H1 (cell line): Measurements from ENCODE around the gene ARMC9. TPM values are rescaled to one million over a fixed set of nuclear protein-coding genes. Genes with fewer than 3 reads are reported as not detected.

ENCODE experiments used
- CTCF ChIA-PET: fragments of 300-600 bp; sonication (Branson Sonifier 250); formaldehyde crosslinking; loops from one replicate; lab custom pipeline; 2021; ENCODE audit not compliant: partially characterized antibody; lab: Charles Lee
- POLR2A ChIA-PET: fragments of 300-600 bp; sonication (Branson Sonifier 250); formaldehyde crosslinking; loops from one replicate; lab custom pipeline; 2021; ENCODE audit warnings: inconsistent platforms; ENCODE audit not compliant: partially characterized antibody; lab: Charles Lee
- DNase-seq, 2 experiments: peaks; one replicate each; pipeline versions ENCODE4 v3.0.0 to v3.0.0-alpha.2; 2010 to 2022; ENCODE audit warnings: low spot score in 2 of 2, low read depth in 1 of 2, mixed read lengths in 1 of 2
- FAIRE-seq: peaks from 2 replicates; lab custom pipeline; 2011; peaks lifted over from hg19 to GRCh38; lab: Jason Lieb, UNC
- H2AFZ ChIP-seq: 2 replicates; pipeline ENCODE4 v1.8.1; 2012; ENCODE audit warnings: low read length, inconsistent platforms
- H2AK5ac ChIP-seq: 2 replicates; pipeline ENCODE4 v1.6.1; 2013; ENCODE audit warnings: low read depth, low read length
- H2BK120ac ChIP-seq: replicated peaks from 2 replicates; pipeline ENCODE3; 2013; ENCODE audit warnings: low read depth, low read length, inconsistent platforms
- H2BK12ac ChIP-seq: 2 replicates; pipeline ENCODE4 v1.6.1; 2013; ENCODE audit warnings: low read depth, low read length
- H2BK15ac ChIP-seq: 2 replicates; pipeline ENCODE4 v1.6.1; 2013; ENCODE audit warnings: low read length
- H2BK20ac ChIP-seq: 2 replicates; pipeline ENCODE4 v1.6.1; 2013; ENCODE audit warnings: low read length
- H2BK5ac ChIP-seq: 2 replicates; pipeline ENCODE4 v1.6.1; 2013; ENCODE audit warnings: low read depth, low read length
- H3K14ac ChIP-seq: 2 replicates; pipeline ENCODE4 v1.6.1; 2013; ENCODE audit warnings: inconsistent platforms; ENCODE audit not compliant: insufficient read length
- H3K18ac ChIP-seq: 2 replicates; pipeline ENCODE4 v1.6.1; 2013; ENCODE audit warnings: low read length; ENCODE audit errors: extremely low read depth
- H3K23ac ChIP-seq: 2 replicates; pipeline ENCODE4 v1.6.1; 2013; ENCODE audit warnings: inconsistent platforms; ENCODE audit not compliant: insufficient read length
- H3K23me2 ChIP-seq: 2 replicates; pipeline ENCODE4 v1.6.1; 2013; ENCODE audit warnings: low read depth, low read length
- H3K27ac ChIP-seq: 2 replicates; pipeline ENCODE4 v1.6.1; 2011; ENCODE audit warnings: low read depth, low read length, inconsistent platforms
- H3K27me3 ChIP-seq, 4 experiments: replicated peaks in 1 of 4; 1 replicate in 1 of 4; 2 replicates in 3 of 4; pipeline versions ENCODE4 v1.6.1 to v1.8.1; 2011 to 2013; ENCODE audit warnings: low read length in 3 of 4, mild to moderate bottlenecking in 3 of 4, inconsistent platforms in 2 of 4, mixed read lengths in 2 of 4, moderate library complexity in 1 of 4; ENCODE audit not compliant: control insufficient read depth in 3 of 4, insufficient read depth in 3 of 4; ENCODE audit errors: extremely low read depth in 1 of 4
- H3K36me3 ChIP-seq, 4 experiments: 2 replicates each; pipeline versions ENCODE4 v1.6.1 to v1.8.1; 2011 to 2013; ENCODE audit warnings: mild to moderate bottlenecking in 4 of 4, low read length in 3 of 4, moderate library complexity in 2 of 4, control low read depth in 1 of 4, inconsistent platforms in 1 of 4; ENCODE audit not compliant: insufficient read depth in 4 of 4, control insufficient read depth in 2 of 4
- H3K4ac ChIP-seq: replicated peaks from 2 replicates; pipeline ENCODE3; 2013; ENCODE audit warnings: low read length, low read depth, mixed read lengths, inconsistent platforms; ENCODE audit not compliant: insufficient read length
- H3K4me1 ChIP-seq, 4 experiments: replicated peaks in 1 of 4; 1 replicate in 1 of 4; 2 replicates in 3 of 4; pipeline versions ENCODE4 v1.6.1 to v1.8.1; 2011 to 2013; ENCODE audit warnings: low read length in 3 of 4, inconsistent platforms in 2 of 4, mixed read lengths in 1 of 4; ENCODE audit not compliant: insufficient read depth in 4 of 4, control insufficient read depth in 3 of 4
- H3K4me2 ChIP-seq, 2 experiments: 2 replicates each; pipeline versions ENCODE4 v1.6.1 to v1.8.1; 2011 to 2013; ENCODE audit warnings: low read depth in 2 of 2, low read length in 2 of 2, control low read depth in 1 of 2, inconsistent platforms in 1 of 2, mild to moderate bottlenecking in 1 of 2; ENCODE audit not compliant: insufficient read depth in 1 of 2
- H3K4me3 ChIP-seq, 4 experiments: fragments of 200-600, 300-600 bp in 1 of 4; sonication (generic), shearing (Covaris generic), sonication (Bioruptor Twin) in 1 of 4; 2 replicates each; pipeline versions ENCODE4 v1.5.1 to v1.8.1; 2011 to 2016; ENCODE audit warnings: low read length in 4 of 4, low read depth in 3 of 4, control low read depth in 2 of 4, inconsistent platforms in 2 of 4, mild to moderate bottlenecking in 2 of 4, mixed read lengths in 1 of 4, moderate library complexity in 1 of 4; ENCODE audit not compliant: insufficient read depth in 2 of 4; ENCODE audit errors: extremely low read depth in 1 of 4
- H3K56ac ChIP-seq: replicated peaks from 2 replicates; pipeline ENCODE3; 2013; ENCODE audit warnings: low read depth, mild to moderate bottlenecking, mixed read lengths, low read length, inconsistent platforms; ENCODE audit not compliant: insufficient read length
- H3K79me1 ChIP-seq: 2 replicates; pipeline ENCODE4 v1.6.1; 2013; ENCODE audit warnings: low read depth, low read length, control low read depth
- H3K79me2 ChIP-seq, 2 experiments: 2 replicates each; pipeline versions ENCODE4 v1.6.1 to v1.8.1; 2012 to 2013; ENCODE audit warnings: low read length in 2 of 2, mild to moderate bottlenecking in 2 of 2, inconsistent platforms in 1 of 2; ENCODE audit not compliant: insufficient read depth in 2 of 2, control insufficient read depth in 1 of 2
- H3K9ac ChIP-seq, 4 experiments: replicated peaks in 1 of 4; 1 replicate in 1 of 4; 2 replicates in 3 of 4; pipeline versions ENCODE4 v1.6.1 to v1.8.1; 2011 to 2013; ENCODE audit warnings: low read depth in 3 of 4, low read length in 3 of 4, control low read depth in 2 of 4, mild to moderate bottlenecking in 2 of 4, moderate library complexity in 2 of 4, inconsistent platforms in 1 of 4; ENCODE audit errors: extremely low read depth in 1 of 4
- H3K9me3 ChIP-seq, 2 experiments: 2 replicates each; pipeline versions ENCODE4 v1.6.1 to v1.8.1; 2012 to 2013; ENCODE audit warnings: mild to moderate bottlenecking in 2 of 2, moderate library complexity in 2 of 2, control low read depth in 1 of 2, inconsistent platforms in 1 of 2, low read depth in 1 of 2, low read length in 1 of 2, mixed read lengths in 1 of 2; ENCODE audit not compliant: insufficient read depth in 2 of 2
- H4K20me1 ChIP-seq, 2 experiments: replicated peaks in 1 of 2; 2 replicates each; pipeline versions ENCODE3 to v1.8.1; 2011 to 2013; ENCODE audit warnings: inconsistent platforms in 2 of 2, low read length in 2 of 2, mild to moderate bottlenecking in 1 of 2; ENCODE audit not compliant: insufficient read depth in 2 of 2, control insufficient read depth in 1 of 2
- H4K5ac ChIP-seq: 2 replicates; pipeline ENCODE4 v1.6.1; 2013; ENCODE audit warnings: low read length, low read depth, mixed read lengths, inconsistent platforms; ENCODE audit not compliant: insufficient read length
- H4K8ac ChIP-seq: 2 replicates; pipeline ENCODE4 v1.8.0; 2013; ENCODE audit warnings: mild to moderate bottlenecking, moderate library complexity, low read length, inconsistent platforms; ENCODE audit not compliant: insufficient read depth; ENCODE audit errors: extremely low read depth
- H4K91ac ChIP-seq: replicated peaks from 2 replicates; pipeline ENCODE3; 2013; ENCODE audit warnings: low read length, mixed read lengths, inconsistent platforms; ENCODE audit not compliant: insufficient read length
- CBX8 ChIP-seq: fragments of 300-800, 300-1000 bp; sonication (generic); IDR thresholded peaks from 2 replicates; pipeline ENCODE4 v1.7.1; 2016; ENCODE audit warnings: low read depth, low read length, borderline replicate concordance
- EP300 ChIP-seq, 2 experiments: IDR thresholded peaks; 1 replicate in 1 of 2; 2 replicates in 1 of 2; pipeline ENCODE4 v1.6.1; 2011 to 2012; ENCODE audit warnings: low read depth in 2 of 2, low read length in 2 of 2, mild to moderate bottlenecking in 2 of 2, borderline replicate concordance in 1 of 2, inconsistent platforms in 1 of 2, moderate library complexity in 1 of 2
- EZH2 ChIP-seq: fragments of 200-600 bp; sonication (generic); IDR thresholded peaks from 2 replicates; pipeline ENCODE4 v1.7.1; 2012; ENCODE audit warnings: low read depth, mild to moderate bottlenecking, moderate library complexity, low read length, inconsistent platforms; ENCODE audit not compliant: severe bottlenecking
- HDAC2 ChIP-seq, 2 experiments: fragments of 300-600 bp in 1 of 2; sonication (generic) in 1 of 2; IDR thresholded peaks; 2 replicates each; pipeline ENCODE4 v1.6.1; 2011 to 2012; ENCODE audit warnings: low read depth in 2 of 2, low read length in 2 of 2, mild to moderate bottlenecking in 2 of 2, moderate library complexity in 2 of 2, borderline replicate concordance in 1 of 2, inconsistent platforms in 1 of 2
- MAX ChIP-seq: IDR thresholded peaks from 2 replicates; pipeline ENCODE4 v1.6.1; 2012; ENCODE audit warnings: inconsistent platforms
- PHF8 ChIP-seq: fragments of 200-600 bp; sonication (generic); conservative IDR thresholded peaks from 2 replicates; pipeline ENCODE4 v1.7.1; 2012; ENCODE audit warnings: low read depth, mild to moderate bottlenecking, inconsistent platforms, low read length, moderate library complexity
- RAD21 ChIP-seq, 2 experiments: IDR thresholded peaks in 1 of 2; conservative IDR thresholded peaks in 1 of 2; 2 replicates each; pipeline ENCODE4 v1.6.1; 2011; ENCODE audit warnings: low read depth in 2 of 2, low read length in 2 of 2, improper control_type of control experiment in 1 of 2, inconsistent platforms in 1 of 2, mild to moderate bottlenecking in 1 of 2, moderate library complexity in 1 of 2
- SP2 ChIP-seq: IDR thresholded peaks from 2 replicates; pipeline ENCODE4 v1.6.1; 2012; ENCODE audit warnings: mild to moderate bottlenecking, low read length, inconsistent platforms
- TAF7 ChIP-seq: optimal IDR thresholded peaks from 2 replicates; pipeline ENCODE3; 2011; ENCODE audit warnings: low read depth, mild to moderate bottlenecking, inconsistent platforms, low read length, moderate library complexity, borderline replicate concordance
- WGBS, 2 experiments: shearing (Covaris generic) in 1 of 2; methylation state at CpG; one replicate each; pipeline versions ENCODE4 v1.1.6 to v1.1.7; 2013 to 2015; ENCODE audit warnings: low lambda C conversion rate in 2 of 2, mixed read lengths in 2 of 2, inconsistent platforms in 1 of 2, low coverage in 1 of 2, missing lambda C conversion rate in 1 of 2; ENCODE audit not compliant: insufficient replicate concordance in 2 of 2, insufficient coverage in 1 of 2, insufficient read length in 1 of 2; ENCODE audit errors: extremely low coverage in 1 of 2, missing lambda C conversion rate in 1 of 2; 5-methylcytosine and 5-hydroxymethylcytosine counted together
- polyA plus RNA-seq, 7 experiments: library from polyadenylated mRNA; depleted of rRNA in 3 of 7; stranded (reverse) in 5 of 7; unstranded in 2 of 7; fragments of >200 nt in 5 of 7; fragments of 200-250 nt in 2 of 7; gene quantifications; 1 replicate in 5 of 7; 2 replicates in 1 of 7; 4 replicates in 1 of 7; pipeline versions ENCODE4 v1.2.1 to v1.2.3, GENCODE V29; 2011 to 2013; ENCODE audit warnings: missing spikeins in 2 of 7, mixed read lengths in 2 of 7
- total RNA-seq: library from RNA; stranded (reverse); fragmentation: NEBNext Ultra II Directional; extraction: Animal tissue kit (Norgen Biotek cat#: 25700); gene quantifications from 2 replicates; pipeline ENCODE4 v1.2.1, GENCODE V29; 2021

Gene ARMC9
- total and polyA plus RNA-seq, 2 of the 8 experiments (the other 6 are each of a cell fraction or from before 2014, with no cell fraction given): 23.2 to 36.1 TPM

GRCh38 chr2:231315896-231316295, 117.5 kb downstream of the ARMC9 start:
- Histone ChIP-seq H3K18ac (no peak overlapping the region), H3K23ac (no peak overlapping the region), H3K4me2 (no peak overlapping the region), H3K4me3 (no peak overlapping the region), H3K27ac (no peak overlapping the region), H3K4me1 (no peaks in the 10 kb centered on the region), H3K9me3 (no peaks in the 10 kb centered on the region), H3K9ac (no peak overlapping the region), H2AK5ac (no peak overlapping the region), H2BK15ac (no peak overlapping the region), H3K14ac (no peak overlapping the region), H3K79me2 (no peaks in the 10 kb centered on the region), H3K23me2 (no peaks in the 10 kb centered on the region), H3K56ac (no peak overlapping the region), H4K91ac (no peak overlapping the region), H2BK12ac (no peak overlapping the region), H4K8ac (no peak overlapping the region), H3K4ac (no peak overlapping the region), H3K79me1 (no peaks in the 10 kb centered on the region), H3K36me3 (no peaks in the 10 kb centered on the region), H2AFZ (no peak overlapping the region), H3K27me3 (no peaks in the 10 kb centered on the region), H2BK20ac (no peak overlapping the region), H2BK5ac (no peak overlapping the region), H4K5ac (no peak overlapping the region), H4K20me1 (no peaks in the 10 kb centered on the region), H2BK120ac (no peak overlapping the region)
- ChIA-PET POLR2A (no interaction called here), CTCF (interaction anchor here (1.0 kb wide), 1 partner anchor 10 kb away, joined by 3 read pairs; no protein-coding TSS in a partner anchor)
- 96% methylated on average over 3 of the region's 3 CpGs; no CpG with 5 or more reads in 1 of the 2 experiments for WGBS, 2 experiments
- DNase-seq (no peak), FAIRE-seq (no peak)
- TF ChIP-seq CBX8: no peak
- TF ChIP-seq RAD21 (IDR thresholded peaks at IDR 0.05 in 1 of 2, conservative IDR thresholded peaks at IDR 0.05 in 1 of 2; ENCODE audit: low read depth in 2 of 2, low read length in 2 of 2): no peak
- no peak for TF ChIP-seq TAF7
- TF ChIP-seq MAX: no peak
- no peak for TF ChIP-seq EP300 (IDR thresholded peaks at IDR 0.05; ENCODE audit: borderline replicate concordance in 1 of 2, low read depth in 2 of 2, low read length in 2 of 2)
- no peak for TF ChIP-seq HDAC2 (IDR thresholded peaks at IDR 0.05; ENCODE audit: borderline replicate concordance in 1 of 2, low read depth in 2 of 2, low read length in 2 of 2)
- no peak for TF ChIP-seq SP2
- TF ChIP-seq PHF8: no peak
- TF ChIP-seq EZH2: no peak
